ENCODE results near the gene CROT. TPM values are rescaled to one million over a fixed set of nuclear protein-coding genes. Genes with fewer than 3 reads are reported as not detected.

The CROT gene
- total and polyA plus RNA-seq, 8 donors, result 13.0 to 29.7 (median 27.7) TPM

- ATAC-seq (no peak), DNase-seq (no peak)
- Histone ChIP-seq H3K9me3 (no peaks in the 10 kb centered on the region), H3K27ac (no peak overlapping the region), H3K27me3 (no peaks in the 10 kb centered on the region), H3K4me1 (no peaks in the 10 kb centered on the region), H3K4me3 (no peak overlapping the region), H3K36me3 (no peaks in the 10 kb centered on the region)
- no peak for TF ChIP-seq CTCF (IDR thresholded peaks at IDR 0.05)
- intact Hi-C loops (cut with DNase I), result no loop called here
Observed at GRCh38 chr7:87370660-87371180, 25.3 kb downstream of the CROT start.

DNA sequence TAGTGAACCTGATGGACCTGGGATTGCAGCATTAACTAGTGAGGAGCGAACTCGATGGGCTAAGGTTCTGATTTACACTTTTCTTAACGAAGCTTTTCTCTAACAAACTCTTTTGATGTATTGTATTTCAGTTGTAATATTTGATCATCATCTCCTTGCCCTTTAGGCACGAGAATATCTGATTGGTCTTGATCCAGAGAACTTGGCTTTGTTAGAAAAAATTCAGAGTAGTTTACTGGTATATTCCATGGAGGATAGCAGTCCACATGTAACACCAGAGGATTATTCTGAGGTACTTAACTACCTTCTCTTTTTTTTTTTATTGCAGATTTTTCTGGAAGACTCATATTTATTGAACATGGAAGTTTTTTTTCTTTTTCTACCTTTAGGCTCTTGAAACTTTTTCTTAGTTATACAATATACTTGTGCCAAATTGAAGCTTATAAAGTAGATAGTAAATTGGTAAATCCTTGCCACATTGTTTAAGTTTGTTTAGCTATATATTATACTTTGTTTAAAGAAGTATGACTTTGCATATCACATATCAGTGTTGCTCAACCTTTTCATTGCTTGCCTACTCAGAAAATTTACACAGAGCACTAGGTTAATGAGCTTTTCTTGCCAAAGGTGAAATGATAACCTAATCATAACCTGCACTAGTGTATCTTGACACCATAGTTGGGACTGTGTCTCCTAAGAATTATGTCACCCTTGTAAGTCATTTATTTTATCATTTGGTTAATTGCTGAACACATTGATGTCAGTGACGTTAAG lies 30.4 kb downstream of the CROT start:
- Histone ChIP-seq H3K27me3 (no peaks in the 10 kb centered on the region), H3K27ac (no peak overlapping the region), H3K4me3 (no peak overlapping the region), H3K4me1 (no peaks in the 10 kb centered on the region), H3K36me3 (no peaks in the 10 kb centered on the region), H3K9me3 (no peaks in the 10 kb centered on the region)
- no peak for ATAC-seq
- no peak for TF ChIP-seq CTCF (IDR thresholded peaks at IDR 0.05)
- intact Hi-C loops (cut with DNase I), result no loop called here
- DNase-seq, result no peak

DNA sequence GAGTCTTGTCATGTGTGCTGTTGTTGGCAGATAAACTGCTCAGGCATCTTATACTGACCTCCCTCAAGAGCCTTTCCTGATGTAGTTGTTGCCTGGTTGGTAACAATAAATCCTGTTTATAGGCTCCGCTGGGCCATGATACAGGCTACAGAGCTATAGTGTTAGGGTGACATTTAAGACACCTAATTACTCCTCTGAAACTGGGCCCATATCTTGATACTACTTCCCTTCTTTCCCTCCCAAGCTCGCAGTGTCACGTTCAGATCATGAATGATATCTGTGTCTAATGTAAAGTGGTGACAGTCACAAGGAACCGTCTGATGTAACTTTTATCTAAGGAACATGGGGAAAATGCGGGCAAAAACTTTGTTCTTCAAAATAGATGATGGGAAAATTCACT lies 35.4 kb downstream of the CROT start:
- no peak for TF ChIP-seq CTCF (IDR thresholded peaks at IDR 0.05)
- Histone ChIP-seq H3K9me3 (peaks cover 0 to 8% of the 10 kb centered on the region in 2 donors), H3K4me3 (no peak overlapping the region), H3K27ac (no peak overlapping the region), H3K27me3 (no peaks in the 10 kb centered on the region), H3K4me1 (no peaks in the 10 kb centered on the region), H3K36me3 (peaks cover 0 to 20% of the 10 kb centered on the region in 2 donors)
- no peak for ATAC-seq
- intact Hi-C loops (cut with DNase I), result no loop called here
- DNase-seq, result no peak

- H3K4me3 ChIP-seq, result no peak overlapping the region
- H3K9me3 ChIP-seq, result no peaks in the 10 kb centered on the region
- H3K4me1 ChIP-seq, result no peaks in the 10 kb centered on the region
- intact Hi-C loops (cut with DNase I), result no loop called here
- no peak for ATAC-seq
- no peak for DNase-seq
- no peak for TF ChIP-seq CTCF (IDR thresholded peaks at IDR 0.05)
- peaks cover 0 to 43% of the 10 kb centered on the region in 2 donors for H3K36me3 ChIP-seq
- H3K27ac ChIP-seq, result no peak overlapping the region
- H3K27me3 ChIP-seq, result no peaks in the 10 kb centered on the region
Observed at GRCh38 chr7:87391020-87391701, 45.7 kb downstream of the CROT start.

DNA sequence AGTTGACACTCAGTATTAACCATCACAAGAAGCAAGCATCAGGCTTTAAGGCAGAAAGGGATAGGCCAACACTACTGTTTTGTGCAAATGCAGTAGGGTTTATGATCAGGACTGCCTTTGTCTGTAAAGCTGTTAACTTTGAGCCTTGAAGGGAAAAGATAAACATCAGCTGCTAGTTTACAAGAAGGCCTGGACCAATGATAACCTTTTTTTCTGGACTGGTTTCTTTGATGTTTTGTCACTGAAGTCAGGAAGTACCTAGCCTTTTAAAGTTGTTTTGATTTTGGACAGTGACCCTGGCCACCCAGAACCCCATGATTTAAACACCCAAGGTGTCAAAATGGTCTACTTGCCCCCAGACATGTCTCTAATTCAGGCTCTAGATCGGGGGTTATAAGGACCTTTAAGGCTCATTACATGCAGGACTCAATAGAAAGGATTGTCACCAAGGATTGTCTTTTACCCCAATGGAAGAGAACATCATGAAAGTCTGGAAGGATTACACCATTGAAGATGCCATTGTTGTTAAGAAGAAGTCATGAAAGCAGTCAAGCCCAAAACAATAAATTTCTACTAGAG lies 50.1 kb downstream of the CROT start:
- peaks cover 0 to 24% of the 10 kb centered on the region in 2 donors for H3K36me3 ChIP-seq
- intact Hi-C loops (cut with DNase I), result no loop called here
- no peak for DNase-seq

More for the DNA sequence above, 50.1 kb downstream of the CROT start:
- ATAC-seq, result no peak
- H3K9me3 ChIP-seq, result no peaks in the 10 kb centered on the region
- no peaks in the 10 kb centered on the region for H3K27me3 ChIP-seq
- no peak overlapping the region for H3K27ac ChIP-seq
- TF ChIP-seq CTCF (IDR thresholded peaks at IDR 0.05), result no peak
- no peaks in the 10 kb centered on the region for H3K4me1 ChIP-seq
- no peak overlapping the region for H3K4me3 ChIP-seq

Data from left lung (tissue), 10 donors.